GM12872 (cell line): ENCODE results near the gene MYL12A.

Experiments used
- CTCF ChIP-seq: IDR thresholded peaks from 3 replicates; pipeline ENCODE4 v1.5.1; 2011; ENCODE audit warnings: low read depth, mild to moderate bottlenecking, low read length, moderate library complexity; ENCODE audit not compliant: insufficient read depth

Gene MYL12A

GRCh38 chr18:3212657-3213056 is 34.9 kb upstream of the MYL12A start:
- no peak for TF ChIP-seq CTCF

- TF ChIP-seq CTCF = no peak
Observed at GRCh38 chr18:3213300-3214059, 34.1 kb upstream of the MYL12A start.

- no peak for TF ChIP-seq CTCF
Observed at GRCh38 chr18:3214855-3215637, 32.6 kb upstream of the MYL12A start.

DNA sequence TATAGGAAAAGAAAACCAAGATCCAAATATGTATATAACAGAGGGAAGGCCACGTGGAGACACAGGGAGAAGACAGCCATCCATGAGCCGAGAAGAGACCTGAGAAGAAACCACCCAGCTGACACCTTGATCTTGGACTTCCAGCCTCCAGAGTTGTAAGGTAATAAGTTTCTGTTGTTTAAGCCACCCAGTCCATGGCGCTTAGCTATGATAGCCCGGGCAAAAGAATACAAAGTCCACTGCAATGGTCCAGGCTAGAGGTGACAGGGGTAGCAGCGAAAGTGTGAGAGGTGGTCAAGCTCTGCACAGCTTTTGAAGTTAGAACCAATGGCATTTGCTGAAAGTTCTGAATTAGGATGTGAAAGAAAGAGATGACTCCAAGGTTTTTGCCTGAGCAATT is 30.6 kb upstream of the MYL12A start:
- TF ChIP-seq CTCF = no peak

- no peak for TF ChIP-seq CTCF
Observed at GRCh38 chr18:3217948-3218647, 29.5 kb upstream of the MYL12A start.

DNA sequence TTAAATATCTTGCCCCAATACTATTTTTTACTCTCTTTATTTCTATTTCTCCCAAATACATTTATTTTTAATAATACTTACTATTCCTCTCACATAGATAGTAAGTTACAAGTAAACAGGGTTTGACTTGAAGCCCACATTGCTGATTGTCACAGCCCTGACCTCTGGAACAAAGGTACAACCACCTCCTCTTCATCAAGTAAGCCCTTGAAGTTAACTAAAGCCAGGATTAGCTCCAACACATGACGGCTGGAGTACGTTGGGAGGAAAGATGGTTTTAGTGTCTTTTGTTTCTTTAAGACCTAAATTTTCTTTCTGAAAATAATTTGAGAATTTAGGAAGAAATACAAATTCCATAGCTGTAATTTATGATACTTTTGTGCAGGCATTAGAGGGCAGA is 28.8 kb upstream of the MYL12A start:
- TF ChIP-seq CTCF = no peak

DNA sequence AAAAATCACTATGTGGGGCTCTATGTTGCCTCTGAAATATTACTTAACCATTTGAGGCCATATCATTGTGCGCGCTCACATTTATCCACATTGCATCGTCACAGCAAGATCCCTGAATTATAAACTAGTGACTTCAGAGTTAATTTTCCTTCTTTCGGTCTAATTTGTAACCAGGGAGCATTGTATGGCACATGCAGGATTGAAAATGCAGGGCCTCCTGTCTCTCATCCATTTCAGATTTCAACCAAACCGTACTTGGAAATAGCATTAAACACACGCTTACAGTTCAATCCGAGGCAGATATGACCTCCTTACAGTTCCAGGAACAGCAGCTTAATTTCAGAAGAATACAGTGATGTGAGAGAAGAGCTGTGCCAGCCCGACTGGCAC is 28.4 kb upstream of the MYL12A start:
- TF ChIP-seq CTCF = no peak
